GM12878 (cell line): Measurements from ENCODE around the gene WSCD2. TPM values are rescaled to one million over a fixed set of nuclear protein-coding genes. Genes with fewer than 3 reads are reported as not detected.

Source experiments
- ATAC-seq: fragments of 200-7000 bp; cut with Tn5 transposase; 3 replicates; pipeline ENCODE4 v1.9.1; 2020; ENCODE audit warnings: mild to moderate bottlenecking, moderate library complexity
- BruUV-seq: library from RNA; stranded (reverse); fragments of 400-500 nt; replicated peaks from 2 replicates; lab custom pipeline; 2021; lab: Mats Ljungman, UMichigan
- CTCF ChIA-PET: fragments of 300-600 bp; sonication (Branson Sonifier 250); formaldehyde crosslinking; extraction: SDS; loops from one replicate; lab custom pipeline; 2021; ENCODE audit warnings: inconsistent platforms; lab: Yijun Ruan, JAX
- POLR2A ChIA-PET: fragments of 350-600 bp; formaldehyde crosslinking; extraction: SDS; loops from one replicate; lab custom pipeline; 2021; ENCODE audit warnings: inconsistent platforms; lab: Charles Lee
- RAD21 ChIA-PET: fragments of 300-600 bp; sonication (Branson Sonifier 250); formaldehyde crosslinking; loops from one replicate; lab custom pipeline; 2023; ENCODE audit warnings: antibody characterized with exemption; ENCODE audit not compliant: unreplicated experiment; lab: Charles Lee
- SMC1A ChIA-PET: fragments of 300-600 bp; sonication (Branson Sonifier 250); formaldehyde crosslinking; loops from one replicate; lab custom pipeline; 2023; ENCODE audit not compliant: unreplicated experiment, uncharacterized antibody; lab: Charles Lee
- DNase-seq: peaks from one replicate; pipeline ENCODE4 v3.0.0-alpha.2; 2011; ENCODE audit warnings: low read depth, low spot score
- FAIRE-seq: peaks from 3 replicates; lab custom pipeline; 2011; peaks lifted over from hg19 to GRCh38; lab: Jason Lieb, UNC
- H2AFZ ChIP-seq: 2 replicates; pipeline ENCODE4 v1.6.0; 2011; ENCODE audit warnings: low read depth, low read length, control low read depth; ENCODE audit not compliant: control insufficient read depth
- H3K27ac ChIP-seq: 2 replicates; pipeline ENCODE4 v1.5.1; 2011; ENCODE audit warnings: control low read depth; ENCODE audit not compliant: control insufficient read depth, insufficient read depth
- H3K27me3 ChIP-seq, 2 experiments: replicated peaks in 1 of 2; 2 replicates each; pipeline versions ENCODE4 v1.6.0 to v1.6.1; 2011; ENCODE audit warnings: low read length in 1 of 2; ENCODE audit not compliant: control insufficient read depth in 2 of 2, insufficient read depth in 2 of 2
- H3K36me3 ChIP-seq, 2 experiments: 2 replicates each; pipeline ENCODE4 v1.5.1; 2011; ENCODE audit warnings: low read length in 1 of 2; ENCODE audit not compliant: control insufficient read depth in 2 of 2, insufficient read depth in 2 of 2
- H3K4me1 ChIP-seq: 2 replicates; pipeline ENCODE4 v1.6.1; 2011; ENCODE audit warnings: mild to moderate bottlenecking, low read length, moderate library complexity, mixed read lengths; ENCODE audit not compliant: control insufficient read depth, insufficient read depth
- H3K4me2 ChIP-seq: 2 replicates; pipeline ENCODE4 v1.6.0; 2011; ENCODE audit warnings: control low read depth; ENCODE audit not compliant: control insufficient read depth, insufficient read depth
- H3K4me3 ChIP-seq: fragments of 200-600 bp; sonication (generic); 2 replicates; pipeline ENCODE4 v1.5.1; 2016
- H3K79me2 ChIP-seq: 2 replicates; pipeline ENCODE4 v1.6.0; 2011; ENCODE audit warnings: low read length; ENCODE audit not compliant: control insufficient read depth, insufficient read depth
- H3K9ac ChIP-seq: 2 replicates; pipeline ENCODE4 v1.8.0; 2011; ENCODE audit warnings: low read length, control low read depth, mixed read lengths; ENCODE audit not compliant: control insufficient read depth, insufficient read depth
- H3K9me3 ChIP-seq: replicated peaks from 3 replicates; pipeline ENCODE4 v1.5.1; 2011; ENCODE audit warnings: mild to moderate bottlenecking, low read length; ENCODE audit not compliant: control insufficient read depth, insufficient read depth
- H4K20me1 ChIP-seq: 2 replicates; pipeline ENCODE4 v1.6.0; 2011; ENCODE audit not compliant: control insufficient read depth, insufficient read depth
- ASH2L ChIP-seq: fragments of 300-600, 200-600 bp; sonication (generic); IDR thresholded peaks from 2 replicates; pipeline ENCODE4 v1.6.1; 2017; ENCODE audit warnings: low read depth, mild to moderate bottlenecking, borderline replicate concordance
- DPF2 ChIP-seq: fragments of 450-650 bp; IDR thresholded peaks from 2 replicates; pipeline ENCODE4 v1.6.1; 2017; ENCODE audit warnings: mild to moderate bottlenecking
- NFYA ChIP-seq: IDR thresholded peaks from 2 replicates; pipeline ENCODE4 v1.6.1; 2011; ENCODE audit warnings: low read depth, mild to moderate bottlenecking, low read length, improper control_type of control experiment, borderline replicate concordance
- RFX5 ChIP-seq: IDR thresholded peaks from 2 replicates; pipeline ENCODE4 v1.6.1; 2011; ENCODE audit warnings: low read depth, low read length, improper control_type of control experiment
- SMARCA5 ChIP-seq: fragments of 450-650 bp; IDR thresholded peaks from 2 replicates; pipeline ENCODE4 v1.6.1; 2017; ENCODE audit warnings: mild to moderate bottlenecking
- SP1 ChIP-seq: IDR thresholded peaks from one replicate; pipeline ENCODE4 v1.6.1; 2011; ENCODE audit warnings: low read depth, low read length
- SRF ChIP-seq, 2 experiments: IDR thresholded peaks; 2 replicates each; pipeline ENCODE4 v1.6.1; 2011; ENCODE audit warnings: low read depth in 2 of 2, low read length in 2 of 2, mild to moderate bottlenecking in 1 of 2, moderate library complexity in 1 of 2
- SUPT20H ChIP-seq: IDR thresholded peaks from 2 replicates; pipeline ENCODE4 v1.6.1; 2011; ENCODE audit warnings: low read depth, mild to moderate bottlenecking, low read length, moderate library complexity, borderline replicate concordance; ENCODE audit not compliant: control insufficient read depth
- TAF1 ChIP-seq: IDR thresholded peaks from 2 replicates; pipeline ENCODE4 v1.6.1; 2011; ENCODE audit warnings: mild to moderate bottlenecking, low read depth, low read length, borderline replicate concordance
- ZNF622 ChIP-seq: fragments of 450-650 bp; IDR thresholded peaks from 2 replicates; pipeline ENCODE4 v1.6.1; 2017; ENCODE audit warnings: mild to moderate bottlenecking, inconsistent platforms
- WGBS: methylation state at CpG from one replicate; pipeline ENCODE4 v1.1.6; 2016; ENCODE audit warnings: low lambda C conversion rate; ENCODE audit not compliant: insufficient replicate concordance, insufficient coverage; ENCODE audit errors: missing lambda C conversion rate; 5-methylcytosine and 5-hydroxymethylcytosine counted together
- in situ Hi-C: fragments of 300-500 bp; cut with MboI; formaldehyde crosslinking; loops from 9 replicates; pipeline ENCODE4 v1.14.3; 2018; ENCODE audit warnings: mixed read lengths
- intact Hi-C: fragments of 100-400 bp; cut with micrococcal nuclease; formaldehyde crosslinking; loops from one replicate; pipeline ENCODE4 v1.14.2; 2022; ENCODE audit not compliant: unreplicated experiment
- polyA plus RNA-seq, 11 experiments: library from polyadenylated mRNA; depleted of rRNA in 4 of 11; unstranded in 6 of 11; stranded (reverse) in 5 of 11; fragments of >200 nt; fragmentation: Nextera tagmentation in 4 of 11; fragmentation: Illumina TruSeq in 1 of 11; extraction: Ambion mirVana in 4 of 11; extraction: Trizol in 1 of 11; gene quantifications; 1 replicate in 1 of 11; 2 replicates in 10 of 11; pipeline versions ENCODE4 v1.2.1 to v1.2.3, GENCODE V29; 2011 to 2016; ENCODE audit warnings: inconsistent platforms in 2 of 11, missing spikeins in 2 of 11, low read depth in 1 of 11
- total RNA-seq, 4 experiments: library from RNA; depleted of rRNA in 3 of 4; stranded (reverse); fragments of >200 nt in 3 of 4; fragmentation: Illumina TruSeq in 1 of 4; extraction: Trizol in 1 of 4; gene quantifications; 2 replicates each; pipeline versions ENCODE4 v1.2.1 to v1.2.3, GENCODE V29; 2013 to 2021

The WSCD2 gene
- total and polyA plus RNA-seq, 10 of the 15 experiments (the other 5 are each of a cell fraction or from before 2014, with no cell fraction given): 0.41 TPM; not detected in 9

DNA sequence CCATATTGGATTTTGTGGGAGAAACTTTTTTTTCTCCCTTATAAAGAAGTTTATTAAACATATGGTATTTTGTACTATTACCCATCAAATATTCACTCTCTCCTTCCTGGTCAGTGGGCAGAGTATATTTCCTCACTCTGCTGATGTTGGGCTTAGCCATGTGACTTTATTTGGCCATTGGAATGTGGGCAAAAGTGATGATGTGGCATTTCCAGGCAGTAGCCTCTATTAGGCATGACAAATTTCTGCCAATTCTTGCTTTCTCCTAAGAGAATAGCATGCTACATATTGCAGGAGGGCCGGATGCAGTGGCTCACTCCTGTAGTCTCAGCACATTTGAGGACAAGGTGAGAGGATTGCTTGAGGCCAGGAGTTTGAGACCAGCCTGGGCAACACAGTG is 24.4 kb upstream of the WSCD2 start (continued):
- no peak for TF ChIP-seq SUPT20H
- TF ChIP-seq NFYA: no peak
- TF ChIP-seq, all 136 proteins: peak for 0

DNA sequence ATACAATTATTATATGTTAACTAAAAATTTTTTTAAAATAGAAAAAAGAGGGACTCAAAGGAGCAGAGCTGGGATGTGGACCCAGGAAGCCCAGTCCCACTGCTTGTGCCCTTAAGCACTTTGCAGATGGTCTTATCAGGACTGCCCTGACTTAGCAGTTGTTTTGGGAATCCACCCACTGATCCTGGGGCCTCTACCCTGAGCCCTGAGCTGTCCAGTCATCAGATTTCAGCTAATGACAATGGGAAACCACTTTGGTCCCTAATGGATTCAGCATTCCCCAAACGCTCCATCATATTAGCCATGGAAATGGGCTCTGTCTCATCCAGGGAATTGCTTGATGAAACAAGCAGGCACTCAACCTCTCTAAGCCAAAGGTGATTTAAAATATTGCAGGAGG is 22.5 kb upstream of the WSCD2 start:
- ChIA-PET RAD21 (no interaction called here), CTCF (interaction anchor here (1.5 kb wide), 1 partner anchor 19 kb away, joined by 3 read pairs; no protein-coding TSS in a partner anchor), SMC1A (no interaction called here), POLR2A (interaction anchor here (1.2 kb wide), 1 partner anchor 15 kb away, joined by 3 read pairs; no protein-coding TSS in a partner anchor)
- no peak for FAIRE-seq
- DNase-seq: no peak
- no peaks in the 10 kb centered on the region for H3K79me2 ChIP-seq
- no peak overlapping the region for H3K4me2 ChIP-seq
- BruUV-seq: no TSS peak
- H3K36me3 ChIP-seq: no peaks in the 10 kb centered on the region
- in situ Hi-C loops: no loop called here
- H3K9ac ChIP-seq: no peak overlapping the region
- H3K4me1 ChIP-seq: no peaks in the 10 kb centered on the region; the same call in 1 of the 2 replicates
- H3K9me3 ChIP-seq: no peaks in the 10 kb centered on the region
- no peak overlapping the region for H3K27ac ChIP-seq
- H2AFZ ChIP-seq: no peak overlapping the region
- H3K4me3 ChIP-seq: no peak overlapping the region
- WGBS: 37% methylated on average over 1 of the region's 1 CpG
- no peaks in the 10 kb centered on the region for H4K20me1 ChIP-seq
- no peak for ATAC-seq
- intact Hi-C loops: loop anchor here (10.0 kb wide), 1 partner anchor 348 kb away; no protein-coding TSS in a partner anchor
- TF ChIP-seq SRF (IDR thresholded peaks at IDR 0.05; ENCODE audit: low read depth in 2 of 2, low read length in 2 of 2): no peak
- no peaks in the 10 kb centered on the region for H3K27me3 ChIP-seq

DNA sequence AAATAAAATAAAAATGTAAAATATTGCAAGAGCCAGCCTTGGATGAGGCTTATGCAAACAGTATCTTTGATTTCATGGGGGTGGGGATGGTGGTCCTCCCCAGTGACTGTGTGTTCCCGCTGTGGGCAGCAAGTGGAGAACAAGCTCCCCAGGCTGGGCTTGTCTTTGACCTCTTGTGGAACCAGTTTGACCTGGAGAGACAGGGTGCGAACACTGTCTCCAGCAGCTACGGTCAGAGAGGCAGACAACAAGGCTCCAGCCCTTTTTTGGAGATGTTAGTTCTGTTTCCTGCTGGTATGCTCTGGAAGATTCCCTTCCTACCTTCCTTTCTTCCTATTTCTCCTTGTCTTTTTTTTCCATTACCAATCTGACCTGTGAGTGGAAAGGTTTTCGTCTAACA is 21.8 kb upstream of the WSCD2 start:
- Histone ChIP-seq H3K27me3 (no peaks in the 10 kb centered on the region), H4K20me1 (no peaks in the 10 kb centered on the region), H3K4me1 (no peaks in the 10 kb centered on the region), H3K4me3 (no peak overlapping the region), H3K4me2 (no peak overlapping the region), H3K36me3 (no peaks in the 10 kb centered on the region), H3K27ac (no peak overlapping the region), H3K9me3 (no peaks in the 10 kb centered on the region), H3K79me2 (no peaks in the 10 kb centered on the region), H3K9ac (no peak overlapping the region), H2AFZ (no peak overlapping the region)
- WGBS: 40% methylated on average over 4 of the region's 4 CpGs
- DNase-seq (no peak), ATAC-seq (no peak), FAIRE-seq (no peak)
- CTCF ChIA-PET: interaction anchor here (1.5 kb wide), 1 partner anchor 19 kb away, joined by 3 read pairs; no protein-coding TSS in a partner anchor
- in situ Hi-C loops (no loop called here), intact Hi-C loops (loop anchor here (10.0 kb wide), 1 partner anchor 348 kb away; no protein-coding TSS in a partner anchor)
- POLR2A ChIA-PET: interaction anchor here (1.2 kb wide), 1 partner anchor 16 kb away, joined by 3 read pairs; no protein-coding TSS in a partner anchor
- TF ChIP-seq ZNF622 (no peak), DPF2 (no peak), ASH2L (no peak), SP1 (no peak), RFX5 (no peak), SMARCA5 (no peak), TAF1 (no peak)
- RAD21 ChIA-PET: no interaction called here
- no TSS peak for BruUV-seq
- SMC1A ChIA-PET: interaction anchor here (1.0 kb wide), 1 partner anchor 67 kb away, joined by 3 read pairs; no protein-coding TSS in a partner anchor
